HK-2 (cell line): ENCODE data around the gene KAZALD1.
"Not testable (repeated sequence)": the region's sequence is repeated elsewhere in the genome, so short reads cannot be mapped to it uniquely, and the experiment has no call there.

Source experiments
- DNase-seq: peaks from one replicate; pipeline ENCODE4 v3.0.0-alpha.2; 2018; ENCODE audit not compliant: unreplicated experiment

Gene KAZALD1

GRCh38 chr10:101030496-101031127 lies 31.2 kb upstream of the KAZALD1 start:
- DNase-seq: no peak

GRCh38 chr10:101031128-101031795 lies 30.5 kb upstream of the KAZALD1 start, which contains the start of the genes PDZD7 and SFXN3:
Gene PDZD7, minus strand, starts transcription at chr10:101031129. Its CDS starts 910 bp downstream, at chr10:101030219.
Gene SFXN3, plus strand, starts transcription at chr10:101031234. Its CDS starts 3,461 bp downstream, at chr10:101034695.
- peak; percentile 99 for DNase-seq

- DNase-seq: peak; percentile 69
Measured at GRCh38 chr10:101031796-101032636, 29.8 kb upstream of the KAZALD1 start.

- peak; percentile 85 for DNase-seq
Measured at GRCh38 chr10:101032637-101033224, 29.1 kb upstream of the KAZALD1 start.

GRCh38 chr10:101033276-101033675 lies 28.5 kb upstream of the KAZALD1 start:
- DNase-seq: no peak

GRCh38 chr10:101034404-101034803 lies 27.4 kb upstream of the KAZALD1 start:
- not testable (repeated sequence) for DNase-seq

GRCh38 chr10:101035314-101035713 lies 26.5 kb upstream of the KAZALD1 start:
- DNase-seq: no peak

- DNase-seq: no peak
Measured at GRCh38 chr10:101035916-101036702, 25.7 kb upstream of the KAZALD1 start.

- DNase-seq: no peak
Measured at GRCh38 chr10:101036726-101037125, 25.1 kb upstream of the KAZALD1 start.

- DNase-seq: no peak
Measured at GRCh38 chr10:101038484-101038883, 23.3 kb upstream of the KAZALD1 start.

GRCh38 chr10:101040061-101040460 lies 21.7 kb upstream of the KAZALD1 start:
- DNase-seq: no peak

- DNase-seq: no peak
Measured at GRCh38 chr10:101040851-101041250, 20.9 kb upstream of the KAZALD1 start.

- peak; percentile 69 for DNase-seq
Measured at GRCh38 chr10:101041252-101041761, 20.5 kb upstream of the KAZALD1 start.

- DNase-seq: no peak
Measured at GRCh38 chr10:101042118-101042517, 19.7 kb upstream of the KAZALD1 start.

GRCh38 chr10:101042667-101043362 lies 19.0 kb upstream of the KAZALD1 start:
- peak; percentile 99 for DNase-seq

- no peak for DNase-seq
Measured at GRCh38 chr10:101043363-101043707, 18.5 kb upstream of the KAZALD1 start.

GRCh38 chr10:101044117-101044516 lies 17.7 kb upstream of the KAZALD1 start:
- no peak for DNase-seq

GRCh38 chr10:101046332-101047238 lies 15.2 kb upstream of the KAZALD1 start:
- no peak for DNase-seq

GRCh38 chr10:101047268-101047667 lies 14.5 kb upstream of the KAZALD1 start:
- DNase-seq: no peak
